Measurements from ENCODE around the gene UBE2O. TPM values are rescaled to one million over a fixed set of nuclear protein-coding genes. Genes with fewer than 3 reads are reported as not detected.

The UBE2O gene
- total RNA-seq, 2 donors from 2014 or later, result 45.4 to 46.5 TPM

- Histone ChIP-seq H3K4me1 (ENCODE audit: control insufficient read depth, insufficient read depth, low read length) (peaks cover 20% of the 10 kb centered on the region), H3K27ac (ENCODE audit: low read depth, low read length) (no peak overlapping the region), H3K27me3 (ENCODE audit: control insufficient read depth, insufficient read depth, low read length, poor library complexity, severe bottlenecking) (no peaks in the 10 kb centered on the region), H3K9ac (ENCODE audit: extremely low read depth, low read length, poor library complexity, severe bottlenecking) (no peak overlapping the region), H3K36me3 (ENCODE audit: control insufficient read depth, insufficient read depth, low read length) (no peaks in the 10 kb centered on the region), H3K4me3 (ENCODE audit: low read length) (no peak overlapping the region), H3K9me3 (ENCODE audit: control insufficient read depth, low read length) (no peaks in the 10 kb centered on the region)
- Mint-ChIP-seq H3K27me3 (ENCODE audit: insufficient read depth) (no peaks in the 10 kb centered on the region), H3K4me3 (no peak overlapping the region), H3K4me1 (peaks cover 72% of the 10 kb centered on the region), H3K27ac (peak overlapping the region; percentile 45), H3K9me3 (no peaks in the 10 kb centered on the region), H3K36me3 (ENCODE audit: low read depth) (peaks cover 2% of the 10 kb centered on the region)
- peak; percentile 62 for DNase-seq
- TF ChIP-seq, protein P1, sequence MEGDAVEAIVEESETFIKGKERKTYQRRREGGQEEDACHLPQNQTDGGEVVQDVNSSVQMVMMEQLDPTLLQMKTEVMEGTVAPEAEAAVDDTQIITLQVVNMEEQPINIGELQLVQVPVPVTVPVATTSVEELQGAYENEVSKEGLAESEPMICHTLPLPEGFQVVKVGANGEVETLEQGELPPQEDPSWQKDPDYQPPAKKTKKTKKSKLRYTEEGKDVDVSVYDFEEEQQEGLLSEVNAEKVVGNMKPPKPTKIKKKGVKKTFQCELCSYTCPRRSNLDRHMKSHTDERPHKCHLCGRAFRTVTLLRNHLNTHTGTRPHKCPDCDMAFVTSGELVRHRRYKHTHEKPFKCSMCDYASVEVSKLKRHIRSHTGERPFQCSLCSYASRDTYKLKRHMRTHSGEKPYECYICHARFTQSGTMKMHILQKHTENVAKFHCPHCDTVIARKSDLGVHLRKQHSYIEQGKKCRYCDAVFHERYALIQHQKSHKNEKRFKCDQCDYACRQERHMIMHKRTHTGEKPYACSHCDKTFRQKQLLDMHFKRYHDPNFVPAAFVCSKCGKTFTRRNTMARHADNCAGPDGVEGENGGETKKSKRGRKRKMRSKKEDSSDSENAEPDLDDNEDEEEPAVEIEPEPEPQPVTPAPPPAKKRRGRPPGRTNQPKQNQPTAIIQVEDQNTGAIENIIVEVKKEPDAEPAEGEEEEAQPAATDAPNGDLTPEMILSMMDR (conservative IDR thresholded peaks at IDR 0.05), result no peak
- 93 to 94% methylated on average over 6 to 8 of the region's 8 CpGs for WGBS, 2 experiments (ENCODE audit: insufficient coverage in 1 of 2, insufficient read length in 1 of 2)
These were observed 10.3 kb downstream of the UBE2O start for GRCh38 chr17:76442341-76443338.

- no peaks in the 10 kb centered on the region for H3K36me3 ChIP-seq (ENCODE audit: control insufficient read depth, insufficient read depth, low read length)
- H3K4me3 ChIP-seq (ENCODE audit: low read length), result no peak overlapping the region
- H3K27me3 Mint-ChIP-seq (ENCODE audit: insufficient read depth), result no peaks in the 10 kb centered on the region
- H3K36me3 Mint-ChIP-seq (ENCODE audit: low read depth), result peaks cover 2% of the 10 kb centered on the region
- H3K4me1 ChIP-seq (ENCODE audit: control insufficient read depth, insufficient read depth, low read length), result peaks cover 20% of the 10 kb centered on the region
- H3K9ac ChIP-seq (ENCODE audit: extremely low read depth, low read length, poor library complexity, severe bottlenecking), result no peak overlapping the region
- WGBS, 2 experiments (ENCODE audit: insufficient coverage in 1 of 2, insufficient read length in 1 of 2), result 66 to 68% methylated on average over 10 to 13 of the region's 13 CpGs
- H3K4me1 Mint-ChIP-seq, result peaks cover 64% of the 10 kb centered on the region
- TF ChIP-seq, protein P1 (conservative IDR thresholded peaks at IDR 0.05), result no peak
- H3K9me3 Mint-ChIP-seq, result no peaks in the 10 kb centered on the region
- H3K9me3 ChIP-seq (ENCODE audit: control insufficient read depth, low read length), result no peaks in the 10 kb centered on the region
- H3K27ac ChIP-seq (ENCODE audit: low read depth, low read length), result no peak overlapping the region
- peak overlapping the region; percentile 45 for H3K27ac Mint-ChIP-seq
- DNase-seq, result peak; percentile 85
- no peaks in the 10 kb centered on the region for H3K27me3 ChIP-seq (ENCODE audit: control insufficient read depth, insufficient read depth, low read length, poor library complexity, severe bottlenecking)
- H3K4me3 Mint-ChIP-seq, result no peak overlapping the region
These were observed 11.1 kb downstream of the UBE2O start for GRCh38 chr17:76441686-76442340.

DNA sequence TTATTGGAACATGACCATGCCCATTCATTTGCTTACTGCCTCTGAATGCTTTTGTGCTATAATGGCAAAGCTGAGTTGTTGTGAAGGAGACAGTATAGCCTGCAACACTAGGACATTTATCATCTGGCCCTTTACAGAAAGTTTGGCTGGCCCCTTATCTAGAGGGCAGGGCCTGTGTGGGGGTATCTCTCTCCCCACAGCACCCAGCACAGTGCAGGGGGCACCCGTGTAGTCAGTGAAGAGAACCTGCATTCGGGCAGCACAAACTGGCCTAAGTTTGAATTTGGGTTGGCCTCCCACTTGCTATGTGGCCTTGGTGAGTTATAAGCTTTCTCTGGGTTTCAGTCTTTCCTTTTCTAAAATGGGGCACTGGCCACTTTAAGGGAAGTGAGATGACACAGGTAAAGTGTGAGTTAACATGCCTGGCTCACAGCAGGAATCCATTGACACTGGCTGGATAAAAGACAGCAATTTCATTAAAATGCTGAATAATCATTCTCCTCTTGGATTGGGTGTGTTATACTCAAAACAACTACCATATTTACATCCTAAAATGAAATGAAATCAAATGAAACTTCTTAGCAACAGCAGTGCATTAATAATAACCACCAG is 12.1 kb downstream of the UBE2O start:
- Mint-ChIP-seq H3K36me3 (ENCODE audit: low read depth) (peaks cover 7% of the 10 kb centered on the region), H3K27ac (peak overlapping the region; percentile 42), H3K9me3 (no peaks in the 10 kb centered on the region), H3K4me3 (no peak overlapping the region), H3K27me3 (ENCODE audit: insufficient read depth) (no peaks in the 10 kb centered on the region), H3K4me1 (peaks cover 54% of the 10 kb centered on the region)
- H3K9ac ChIP-seq (ENCODE audit: extremely low read depth, low read length, poor library complexity, severe bottlenecking), result no peak overlapping the region
- peaks cover 19% of the 10 kb centered on the region for H3K4me1 ChIP-seq (ENCODE audit: control insufficient read depth, insufficient read depth, low read length)
- DNase-seq, result peak; percentile 63
- 80 to 83% methylated on average over 1 to 2 of the region's 2 CpGs for WGBS, 2 experiments (ENCODE audit: insufficient coverage in 1 of 2, insufficient read length in 1 of 2)
- H3K27ac ChIP-seq (ENCODE audit: low read depth, low read length), result no peak overlapping the region
- TF ChIP-seq, protein P1 (conservative IDR thresholded peaks at IDR 0.05), result no peak
- no peaks in the 10 kb centered on the region for H3K9me3 ChIP-seq (ENCODE audit: control insufficient read depth, low read length)
- H3K36me3 ChIP-seq (ENCODE audit: control insufficient read depth, insufficient read depth, low read length), result no peaks in the 10 kb centered on the region
- H3K27me3 ChIP-seq (ENCODE audit: control insufficient read depth, insufficient read depth, low read length, poor library complexity, severe bottlenecking), result no peaks in the 10 kb centered on the region
- H3K4me3 ChIP-seq (ENCODE audit: low read length), result no peak overlapping the region

All from endodermal cell (in vitro differentiated cells).